ENCODE results near the gene ELAC2.

- TF ChIP-seq MAFK (IDR thresholded peaks at IDR 0.05; ENCODE audit: low read depth, low read length) (no peak), CTCF (conservative IDR thresholded peaks at IDR 0.05; ENCODE audit: low read depth, low read length) (no peak), RAD21 (IDR thresholded peaks at IDR 0.05; ENCODE audit: low read length) (no peak), ELK1 (IDR thresholded peaks at IDR 0.05; ENCODE audit: borderline replicate concordance, low read depth, low read length) (no peak), POLR2A (IDR thresholded peaks at IDR 0.05; ENCODE audit: low read depth, low read length) (no peak), MAZ (IDR thresholded peaks at IDR 0.05; ENCODE audit: borderline replicate concordance, low read depth, low read length) (no peak), FOS (IDR thresholded peaks at IDR 0.05; ENCODE audit: low read depth, low read length) (no peak), RCOR1 (IDR thresholded peaks at IDR 0.05; ENCODE audit: insufficient replicate concordance, low read length) (no peak), RFX5 (IDR thresholded peaks at IDR 0.05; ENCODE audit: low read depth, low read length) (no peak), MXI1 (IDR thresholded peaks at IDR 0.05; ENCODE audit: borderline replicate concordance, low read depth, low read length) (no peak)
Measured at GRCh38 chr17:12979246-12979645, 38.6 kb downstream of the ELAC2 start.
